ENCODE data around the gene KLHDC7B. TPM values are rescaled to one million over a fixed set of nuclear protein-coding genes. Genes with fewer than 3 reads are reported as not detected.

Gene KLHDC7B
- total RNA-seq, 1 experiment from 2014 or later, result not detected

DNA sequence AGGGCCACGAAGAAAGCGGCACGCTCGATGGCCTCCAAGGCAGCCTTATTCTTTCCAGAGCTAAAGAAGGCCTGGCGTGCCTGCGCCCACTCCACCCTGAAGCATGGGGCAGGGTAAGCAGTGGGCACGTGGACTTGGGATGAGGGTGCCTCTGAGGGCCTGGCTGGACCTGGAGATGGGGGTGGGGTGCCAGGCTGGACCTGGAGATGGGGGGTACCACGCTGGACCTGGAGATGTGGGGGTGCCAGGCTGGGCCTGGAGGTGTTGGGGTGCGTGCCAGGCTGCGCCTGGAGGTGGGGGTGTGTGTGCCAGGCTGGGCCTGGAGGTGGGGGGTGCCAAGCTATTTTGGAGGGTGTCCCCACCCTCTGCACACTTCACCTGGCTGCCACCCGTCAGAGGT is 27.3 kb downstream of the KLHDC7B start:
- no peak for DNase-seq (ENCODE audit: low read depth)

- no peak for DNase-seq (ENCODE audit: low read depth)
Observed at GRCh38 chr22:50573491-50574382, 28.0 kb downstream of the KLHDC7B start.

DNA sequence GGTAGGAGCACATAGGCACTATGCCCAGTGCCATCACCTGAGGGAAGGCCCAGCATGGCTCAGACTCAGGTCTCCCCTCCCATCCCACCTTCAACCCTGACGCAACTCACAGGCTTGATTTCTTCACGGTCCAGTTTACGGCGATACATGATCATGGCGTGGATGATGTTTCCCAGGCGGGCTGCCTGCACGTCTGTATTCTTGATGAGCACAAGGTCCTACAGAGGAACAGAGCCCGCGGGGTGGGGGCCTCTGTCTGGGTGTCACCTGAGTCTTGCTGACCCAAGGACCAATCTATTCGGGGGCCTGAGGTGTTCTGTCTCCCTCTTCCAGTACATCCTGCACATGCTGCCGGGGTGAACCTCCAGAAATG is 28.7 kb downstream of the KLHDC7B start:
- DNase-seq (ENCODE audit: low read depth), result no peak

DNA sequence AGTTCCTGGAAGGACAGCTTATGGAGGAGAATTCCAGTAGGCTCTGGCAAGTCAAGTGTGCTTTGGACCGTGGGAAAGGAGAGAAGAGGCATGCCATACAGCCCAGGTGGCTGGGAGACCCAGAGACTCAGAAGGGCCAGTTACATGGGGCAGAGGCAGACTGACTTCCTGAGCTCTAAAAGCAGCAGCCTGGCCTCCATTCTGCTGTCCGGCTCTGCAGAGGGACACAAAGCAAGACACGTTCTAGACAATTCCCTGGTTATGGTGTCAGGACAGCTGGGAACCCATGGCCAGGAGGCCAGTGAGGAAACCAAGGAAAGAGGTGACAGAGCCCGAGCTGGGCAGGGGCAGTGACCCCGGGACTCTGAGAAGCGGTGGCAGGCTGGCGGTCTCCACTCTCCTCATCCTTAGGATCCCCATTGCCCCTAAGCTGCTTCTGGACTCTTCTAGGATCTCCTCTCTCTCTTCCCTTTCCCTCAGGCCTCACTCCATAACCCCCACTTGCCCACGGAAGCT is 29.8 kb downstream of the KLHDC7B start:
- DNase-seq (ENCODE audit: low read depth), result no peak

- DNase-seq (ENCODE audit: low read depth), result peak; percentile 47
Observed at GRCh38 chr22:50576070-50576469, 30.4 kb downstream of the KLHDC7B start.

- DNase-seq (ENCODE audit: low read depth), result no peak
Observed at GRCh38 chr22:50576806-50577696, 31.4 kb downstream of the KLHDC7B start.

DNA sequence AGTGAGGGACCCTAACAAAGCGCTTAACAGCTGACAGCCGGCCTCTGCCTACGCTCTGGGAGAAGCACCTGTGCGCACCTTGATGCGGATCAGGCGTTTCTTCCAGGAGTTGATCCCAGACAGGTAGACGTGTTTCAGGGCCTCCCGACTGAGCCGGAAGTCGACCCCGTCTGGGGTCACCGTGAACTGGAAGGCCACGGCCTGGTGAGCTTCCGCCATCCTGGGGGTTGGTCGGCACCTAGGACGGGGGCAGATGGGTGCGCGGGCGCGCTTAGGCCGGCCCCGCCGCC is 31.9 kb downstream of the KLHDC7B start:
- no peak for DNase-seq (ENCODE audit: low read depth)

GRCh38 chr22:50577987-50578775 is 32.5 kb downstream of the KLHDC7B start, which contains the start of gene CPT1B:
TSS of gene CPT1B (minus strand) at chr22:50578427. CDS start at chr22:50577915, 512 bp downstream.
- DNase-seq (ENCODE audit: low read depth), result no peak

GRCh38 chr22:50578776-50579310 is 33.1 kb downstream of the KLHDC7B start:
- DNase-seq (ENCODE audit: low read depth), result no peak

GRCh38 chr22:50579752-50580151 is 34.1 kb downstream of the KLHDC7B start:
- no peak for DNase-seq (ENCODE audit: low read depth)

GRCh38 chr22:50581031-50581949 is 35.6 kb downstream of the KLHDC7B start:
- no peak for DNase-seq (ENCODE audit: low read depth)

GRCh38 chr22:50581950-50582492 is 36.3 kb downstream of the KLHDC7B start:
- DNase-seq (ENCODE audit: low read depth), result no peak

GRCh38 chr22:50582493-50583293 is 37.0 kb downstream of the KLHDC7B start, which contains the start of gene CHKB:
TSS of gene CHKB (minus strand) at chr22:50582849. CDS start at chr22:50582781, 68 bp downstream.
- peak; percentile 97 for DNase-seq (ENCODE audit: low read depth)

DNA sequence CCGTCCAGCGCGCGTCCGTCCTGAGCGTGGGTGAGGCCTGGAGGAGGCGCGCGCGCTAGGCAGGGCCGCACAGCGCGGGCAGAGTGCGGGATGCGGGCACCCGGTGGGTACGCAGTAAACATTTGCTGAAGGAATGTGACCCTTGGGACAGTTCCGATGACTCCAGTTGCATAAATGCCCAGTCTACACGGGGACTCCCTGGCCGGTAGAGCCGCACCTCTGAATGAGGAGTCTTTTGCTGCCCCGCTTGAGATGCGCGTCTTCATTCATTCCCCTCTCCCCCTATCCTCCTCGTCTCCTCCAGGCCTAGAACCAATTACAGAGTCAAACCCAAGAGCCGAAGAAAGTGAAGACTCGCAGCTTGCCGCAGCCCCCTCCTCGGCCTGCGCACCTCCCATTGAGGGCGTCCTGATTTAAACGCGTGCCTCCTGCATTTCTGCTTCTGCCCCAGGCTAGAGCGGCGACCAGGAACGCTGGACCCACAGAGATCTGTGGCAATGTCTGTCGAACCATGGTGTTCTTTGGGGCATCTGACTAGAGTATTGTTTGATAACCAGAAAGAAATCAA is 37.7 kb downstream of the KLHDC7B start:
- no peak for DNase-seq (ENCODE audit: low read depth)

GRCh38 chr22:50584106-50585096 is 38.7 kb downstream of the KLHDC7B start:
- no peak for DNase-seq (ENCODE audit: low read depth)

DNA sequence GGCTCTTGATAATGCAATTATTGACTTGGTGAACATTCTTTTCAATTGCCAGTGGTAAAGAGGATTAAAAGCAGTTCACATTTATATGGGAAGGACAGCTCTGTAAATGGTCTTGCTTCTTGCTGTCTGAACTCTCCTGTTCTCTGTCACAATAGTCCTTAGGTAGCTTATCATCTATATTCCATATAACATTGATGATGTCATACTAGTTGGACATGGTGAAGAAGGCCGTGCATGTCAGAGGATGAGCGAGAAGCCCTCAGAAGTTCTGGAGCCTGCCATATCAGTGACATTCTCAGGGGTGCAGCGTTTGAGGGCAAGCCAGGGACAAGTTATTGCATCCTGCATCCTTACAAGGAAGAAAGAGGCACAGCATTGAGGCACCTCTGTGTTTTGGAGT is 39.5 kb downstream of the KLHDC7B start:
- DNase-seq (ENCODE audit: low read depth), result no peak

GRCh38 chr22:50585781-50586180 is 40.1 kb downstream of the KLHDC7B start:
- DNase-seq (ENCODE audit: low read depth), result no peak

Measured in LHCN-M2 (cell line).